ENCODE data around the gene HENMT1.
"Not testable (repeated sequence)": the region's sequence is repeated elsewhere in the genome, so short reads cannot be mapped to it uniquely, and the experiment has no call there.

HENMT1 gene

GRCh38 chr1:108692724-108693655 lies 32.1 kb upstream of the HENMT1 start:
- Histone ChIP-seq H3K9me3 (ENCODE audit: control insufficient read depth, insufficient read depth, low read length) (no peaks in the 10 kb centered on the region), H3K27me3 (ENCODE audit: control insufficient read depth, insufficient read depth, low read length) (no peaks in the 10 kb centered on the region), H3K4me3 (ENCODE audit: low read depth, low read length) (peak overlapping the region; percentile 84), H3K36me3 (ENCODE audit: control insufficient read depth, insufficient read depth, low read length) (peaks cover 37% of the 10 kb centered on the region), H3K27ac (ENCODE audit: low read depth, low read length) (peak overlapping the region; percentile 99), H3K9ac (ENCODE audit: low read depth, low read length) (peak overlapping the region; percentile 91), H3K4me1 (ENCODE audit: control insufficient read depth, insufficient read depth, low read length) (no peaks in the 10 kb centered on the region; the same call in 1 of the 2 replicates)

GRCh38 chr1:108691942-108692723 lies 31.2 kb upstream of the HENMT1 start, which contains the start of gene PRPF38B:
Gene PRPF38B, plus strand, starts transcription at chr1:108692310. Its CDS starts 282 bp downstream, at chr1:108692592.
- Histone ChIP-seq H3K27me3 (ENCODE audit: control insufficient read depth, insufficient read depth, low read length) (no peaks in the 10 kb centered on the region), H3K4me3 (ENCODE audit: low read depth, low read length) (peak within 1 kb of the TSS; percentile 84), H3K27ac (ENCODE audit: low read depth, low read length) (peak within 1 kb of the TSS; percentile 99), H3K9ac (ENCODE audit: low read depth, low read length) (peak within 1 kb of the TSS; percentile 91), H3K9me3 (ENCODE audit: control insufficient read depth, insufficient read depth, low read length) (no peaks in the 10 kb centered on the region), H3K4me1 (ENCODE audit: control insufficient read depth, insufficient read depth, low read length) (no peaks in the 10 kb centered on the region; the same call in 1 of the 2 replicates), H3K36me3 (ENCODE audit: control insufficient read depth, insufficient read depth, low read length) (peaks cover 28% of the 10 kb centered on the region)

- Histone ChIP-seq H3K4me3 (ENCODE audit: low read depth, low read length) (peak overlapping the region; percentile 84), H3K9me3 (ENCODE audit: control insufficient read depth, insufficient read depth, low read length) (no peaks in the 10 kb centered on the region), H3K27me3 (ENCODE audit: control insufficient read depth, insufficient read depth, low read length) (no peaks in the 10 kb centered on the region), H3K27ac (ENCODE audit: low read depth, low read length) (peak overlapping the region; percentile 99), H3K4me1 (ENCODE audit: control insufficient read depth, insufficient read depth, low read length) (no peaks in the 10 kb centered on the region; the same call in 1 of the 2 replicates), H3K36me3 (ENCODE audit: control insufficient read depth, insufficient read depth, low read length) (peaks cover 20% of the 10 kb centered on the region), H3K9ac (ENCODE audit: low read depth, low read length) (peak overlapping the region; percentile 91)
Observed at GRCh38 chr1:108691128-108691941, 30.4 kb upstream of the HENMT1 start.

- no peaks in the 10 kb centered on the region for H3K9me3 ChIP-seq (ENCODE audit: control insufficient read depth, insufficient read depth, low read length)
- H3K27me3 ChIP-seq (ENCODE audit: control insufficient read depth, insufficient read depth, low read length) = no peaks in the 10 kb centered on the region
- no peaks in the 10 kb centered on the region for H3K36me3 ChIP-seq (ENCODE audit: control insufficient read depth, insufficient read depth, low read length)
- peaks cover 13% of the 10 kb centered on the region; the same call in 1 of the 2 replicates for H3K4me1 ChIP-seq (ENCODE audit: control insufficient read depth, insufficient read depth, low read length)
- no peak overlapping the region for H3K4me3 ChIP-seq (ENCODE audit: low read depth, low read length)
- no peak overlapping the region for H3K27ac ChIP-seq (ENCODE audit: low read depth, low read length)
- H3K9ac ChIP-seq (ENCODE audit: low read depth, low read length) = no peak overlapping the region
Observed at GRCh38 chr1:108686614-108687313, 25.9 kb upstream of the HENMT1 start.

- H3K4me3 ChIP-seq (ENCODE audit: low read depth, low read length) = no peak overlapping the region
- H3K27me3 ChIP-seq (ENCODE audit: control insufficient read depth, insufficient read depth, low read length) = no peaks in the 10 kb centered on the region
- no peak overlapping the region for H3K9ac ChIP-seq (ENCODE audit: low read depth, low read length)
- H3K9me3 ChIP-seq (ENCODE audit: control insufficient read depth, insufficient read depth, low read length) = no peaks in the 10 kb centered on the region
- H3K27ac ChIP-seq (ENCODE audit: low read depth, low read length) = peak overlapping the region; percentile 42
- H3K4me1 ChIP-seq (ENCODE audit: control insufficient read depth, insufficient read depth, low read length) = peaks cover 17% of the 10 kb centered on the region; the same call in 1 of the 2 replicates
- H3K36me3 ChIP-seq (ENCODE audit: control insufficient read depth, insufficient read depth, low read length) = no peaks in the 10 kb centered on the region
Observed at GRCh38 chr1:108685529-108685928, 24.6 kb upstream of the HENMT1 start.

- H3K36me3 ChIP-seq (ENCODE audit: control insufficient read depth, insufficient read depth, low read length); H3K27me3 ChIP-seq (ENCODE audit: control insufficient read depth, insufficient read depth, low read length); H3K9ac ChIP-seq (ENCODE audit: low read depth, low read length); H3K9me3 ChIP-seq (ENCODE audit: control insufficient read depth, insufficient read depth, low read length); H3K4me3 ChIP-seq (ENCODE audit: low read depth, low read length): not testable (repeated sequence)
- H3K27ac ChIP-seq (ENCODE audit: low read depth, low read length) = peak overlapping the region; percentile 35
- H3K4me1 ChIP-seq (ENCODE audit: control insufficient read depth, insufficient read depth, low read length) = peaks cover 17% of the 10 kb centered on the region; the same call in 1 of the 2 replicates
Observed at GRCh38 chr1:108681701-108682100, 20.8 kb upstream of the HENMT1 start.

GRCh38 chr1:108679586-108680213 lies 18.8 kb upstream of the HENMT1 start:
- Histone ChIP-seq H3K27ac (ENCODE audit: low read depth, low read length) (no peak overlapping the region), H3K9me3 (ENCODE audit: control insufficient read depth, insufficient read depth, low read length) (no peaks in the 10 kb centered on the region; the same call in 1 of the 2 replicates), H3K4me1 (ENCODE audit: control insufficient read depth, insufficient read depth, low read length) (peaks cover 10% of the 10 kb centered on the region; the same call in 1 of the 2 replicates), H3K4me3 (ENCODE audit: low read depth, low read length) (no peak overlapping the region), H3K36me3 (ENCODE audit: control insufficient read depth, insufficient read depth, low read length) (no peaks in the 10 kb centered on the region), H3K27me3 (ENCODE audit: control insufficient read depth, insufficient read depth, low read length) (no peaks in the 10 kb centered on the region), H3K9ac (ENCODE audit: low read depth, low read length) (no peak overlapping the region)

GRCh38 chr1:108678706-108679105 lies 17.8 kb upstream of the HENMT1 start:
- H3K9me3 ChIP-seq (ENCODE audit: control insufficient read depth, insufficient read depth, low read length) = no peaks in the 10 kb centered on the region; the same call in 1 of the 2 replicates
- no peaks in the 10 kb centered on the region for H3K36me3 ChIP-seq (ENCODE audit: control insufficient read depth, insufficient read depth, low read length)
- no peak overlapping the region for H3K4me3 ChIP-seq (ENCODE audit: low read depth, low read length)
- no peaks in the 10 kb centered on the region for H3K27me3 ChIP-seq (ENCODE audit: control insufficient read depth, insufficient read depth, low read length)
- no peak overlapping the region for H3K27ac ChIP-seq (ENCODE audit: low read depth, low read length)
- peaks cover 10% of the 10 kb centered on the region; the same call in 1 of the 2 replicates for H3K4me1 ChIP-seq (ENCODE audit: control insufficient read depth, insufficient read depth, low read length)
- H3K9ac ChIP-seq (ENCODE audit: low read depth, low read length) = no peak overlapping the region

- Histone ChIP-seq H3K27ac (ENCODE audit: low read depth, low read length) (no peak overlapping the region), H3K9ac (ENCODE audit: low read depth, low read length) (no peak overlapping the region), H3K9me3 (ENCODE audit: control insufficient read depth, insufficient read depth, low read length) (no peaks in the 10 kb centered on the region; the same call in 1 of the 2 replicates), H3K36me3 (ENCODE audit: control insufficient read depth, insufficient read depth, low read length) (no peaks in the 10 kb centered on the region), H3K4me3 (ENCODE audit: low read depth, low read length) (no peak overlapping the region), H3K27me3 (ENCODE audit: control insufficient read depth, insufficient read depth, low read length) (no peaks in the 10 kb centered on the region), H3K4me1 (ENCODE audit: control insufficient read depth, insufficient read depth, low read length) (no peaks in the 10 kb centered on the region)
Observed at GRCh38 chr1:108671143-108671542, 10.2 kb upstream of the HENMT1 start.

Data from HUES48 (cell line).